Fibroblast of gingiva (primary cell): ENCODE measurements around the gene TRABD2B.

Experiments
- DNase-seq: peaks from one replicate; pipeline ENCODE4 v3.0.0-alpha.2; 2011; ENCODE audit warnings: low read depth

The TRABD2B gene

GRCh38 chr1:47722909-47723580 is 274.1 kb downstream of the TRABD2B start:
- DNase-seq: no peak

- DNase-seq: no peak
Observed at GRCh38 chr1:47722101-47722500, 275.1 kb downstream of the TRABD2B start.

GRCh38 chr1:47720111-47720510 is 277.1 kb downstream of the TRABD2B start:
- no peak for DNase-seq

- no peak for DNase-seq
Observed at GRCh38 chr1:47717341-47717740, 279.8 kb downstream of the TRABD2B start.

GRCh38 chr1:47713975-47714767 is 283.0 kb downstream of the TRABD2B start:
- no peak for DNase-seq

- no peak for DNase-seq
Observed at GRCh38 chr1:47713333-47713953, 283.7 kb downstream of the TRABD2B start.

GRCh38 chr1:47712596-47713299 is 284.4 kb downstream of the TRABD2B start:
- DNase-seq: no peak

GRCh38 chr1:47711848-47712492 is 285.2 kb downstream of the TRABD2B start:
- DNase-seq: no peak

GRCh38 chr1:47711184-47711847 is 285.9 kb downstream of the TRABD2B start:
- DNase-seq: no peak
